HG03354 (cell line): ENCODE results near the gene GALC.

Experiments used
- ATAC-seq: cut with Tn5 transposase; IDR thresholded peaks from one replicate; pipeline ENCODE4 v1.9.1; 2021; ENCODE audit warnings: mild to moderate bottlenecking; ENCODE audit not compliant: unreplicated experiment, poor library complexity, severe bottlenecking

Gene GALC

DNA sequence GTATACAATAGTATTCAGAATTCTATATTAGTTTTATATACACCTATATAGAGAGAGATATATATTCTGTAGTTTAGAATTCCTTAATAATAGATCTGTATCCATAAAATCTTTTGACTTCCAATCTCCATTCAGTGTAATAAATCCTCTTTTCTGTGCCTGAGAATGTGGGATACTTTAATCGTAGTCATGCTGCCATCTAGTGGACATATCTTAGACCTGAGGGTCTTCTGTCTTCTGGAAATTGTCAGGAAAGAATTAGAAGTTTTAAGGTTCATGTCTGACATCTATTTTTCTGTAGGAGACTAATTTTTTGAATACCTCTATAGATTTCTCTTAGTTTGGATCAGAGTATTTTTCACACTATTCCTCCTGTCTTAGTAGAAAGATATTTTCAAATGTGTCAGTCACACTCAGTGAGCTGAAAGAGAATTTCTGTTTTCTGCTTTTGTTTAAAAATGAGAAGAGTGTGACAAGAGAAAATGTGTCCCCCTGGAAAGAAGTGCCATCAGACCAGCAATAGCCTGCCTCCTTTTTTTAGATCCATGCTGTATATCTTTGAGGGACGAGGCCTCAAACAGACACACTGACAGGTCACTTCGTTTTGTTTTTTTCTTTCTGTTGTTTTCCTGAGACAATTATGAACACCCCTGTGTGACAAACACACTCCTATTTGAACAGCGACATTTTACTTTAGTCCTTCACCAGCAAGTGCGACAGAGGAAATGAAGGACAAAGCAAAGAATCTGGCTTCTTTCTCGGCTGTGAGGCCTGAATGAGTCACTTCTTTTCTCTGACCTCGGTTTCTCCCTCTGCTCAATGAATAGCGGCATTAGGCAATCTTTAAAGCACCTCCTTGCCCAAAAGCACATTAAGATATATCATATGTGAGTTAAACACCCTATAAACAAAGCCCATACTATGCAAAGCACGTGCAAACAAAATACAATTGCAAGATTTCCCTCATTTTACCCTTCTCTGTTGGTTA lies 96.3 kb downstream of the GALC start:
- ATAC-seq = no peak

DNA sequence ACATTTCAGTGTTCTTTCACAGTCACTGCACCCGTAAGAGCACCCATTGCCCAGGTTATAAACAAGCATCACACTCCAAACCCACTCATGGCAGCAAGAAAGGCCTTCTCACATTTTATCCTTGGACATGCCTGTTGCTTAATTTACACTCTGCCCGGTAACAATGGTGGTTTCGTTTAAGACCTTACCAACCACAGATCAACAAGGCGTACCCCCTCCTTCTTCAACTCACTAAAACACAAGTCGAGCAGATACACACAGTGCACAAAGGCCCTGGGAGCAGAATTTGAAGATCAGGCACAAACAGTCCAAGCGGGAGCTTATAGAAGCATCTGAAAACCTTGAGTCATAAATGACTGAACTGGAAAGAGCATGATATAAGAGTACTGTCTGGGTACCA lies 98.1 kb downstream of the GALC start:
- ATAC-seq = no peak

DNA sequence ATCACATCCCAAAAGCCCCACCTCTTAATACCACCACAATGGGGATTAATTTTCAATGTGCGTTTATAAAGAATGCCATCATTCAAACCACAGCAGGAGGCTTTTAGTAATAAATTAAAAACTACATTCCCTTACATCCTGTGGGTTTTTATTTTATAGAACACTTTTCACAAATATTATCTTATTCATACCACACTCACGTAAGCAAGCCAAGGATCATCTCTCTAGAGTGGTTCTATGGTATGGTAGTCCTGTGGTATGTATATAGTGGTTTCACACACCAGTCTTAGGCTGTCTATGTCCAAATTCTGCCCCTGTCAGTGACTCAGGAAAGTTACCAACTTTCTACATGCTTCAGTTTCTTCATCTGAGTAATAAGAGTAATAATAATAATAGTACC lies 100.2 kb downstream of the GALC start:
- ATAC-seq = no peak

DNA sequence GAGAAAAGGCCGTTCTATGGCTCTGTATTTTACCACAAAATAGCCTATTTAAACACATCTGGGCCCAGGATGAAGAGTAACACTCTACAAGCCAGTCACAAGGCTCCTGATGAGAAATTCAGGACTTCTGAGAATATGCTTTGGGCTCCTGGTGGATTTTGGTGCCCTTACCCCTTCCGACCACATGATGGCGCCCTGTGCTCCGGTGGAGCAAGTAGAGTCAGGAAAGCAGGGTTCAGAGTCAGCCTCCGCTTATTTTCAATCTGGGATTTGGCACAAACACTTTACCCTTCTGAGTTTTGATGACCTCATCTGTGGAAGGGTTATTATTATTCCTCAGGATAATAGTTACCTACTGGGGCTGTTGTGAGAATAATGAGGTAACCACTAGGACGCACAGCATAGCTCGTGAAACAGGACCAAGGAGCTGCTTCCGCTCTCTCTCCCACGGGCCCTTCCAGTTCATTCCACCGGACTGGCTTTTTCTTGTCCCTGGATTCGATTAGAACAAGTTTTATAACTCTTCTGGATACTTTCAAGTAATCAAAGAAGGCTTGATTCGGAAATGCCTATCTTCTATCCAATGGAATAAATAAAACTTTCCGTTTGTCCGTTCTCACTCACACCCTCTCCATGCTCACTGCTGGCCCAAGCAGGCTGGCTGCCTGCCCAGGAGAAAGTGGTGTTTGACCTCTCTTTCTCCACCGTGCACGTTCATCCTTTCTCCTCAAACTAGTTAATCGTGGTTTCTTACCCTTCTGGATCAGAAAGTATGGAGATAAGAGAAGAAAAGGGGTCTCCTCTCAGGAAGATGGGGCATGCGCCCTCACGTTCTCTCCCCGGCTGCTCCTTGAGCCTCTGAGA lies 104.6 kb downstream of the GALC start:
- ATAC-seq = peak; percentile 62

DNA sequence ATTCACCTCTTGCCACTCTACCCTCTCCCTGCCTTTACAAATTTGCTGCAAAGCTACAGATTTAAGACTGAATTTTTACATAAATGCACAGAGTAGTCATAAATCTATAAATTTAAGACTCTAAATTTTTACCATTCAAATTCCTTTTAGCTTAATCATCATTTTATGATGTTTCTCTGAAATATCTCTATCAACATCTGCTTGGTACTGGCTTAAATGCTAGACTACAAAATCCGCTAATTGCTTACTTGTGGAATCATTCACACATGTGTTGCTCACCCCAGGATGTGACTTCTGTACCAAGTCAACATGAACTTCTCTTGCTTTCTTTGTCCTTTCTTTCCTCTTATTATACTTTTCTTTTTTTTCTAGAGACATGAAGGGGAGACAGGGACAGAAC lies 109.2 kb downstream of the GALC start:
- ATAC-seq = no peak
